Liver (tissue), 2 donors: Measurements from ENCODE around the gene RECK.

Experiments
- TF ChIP-seq, protein P1 (sequence below): fragments of 150-350 bp; IDR thresholded peaks from 2 replicates; pipeline ENCODE4 v1.5.1; 2017; ENCODE audit warnings: improper control_type of control experiment, low read depth, low read length; ENCODE audit not compliant: missing input control
- TF ChIP-seq, protein P2 (sequence below): IDR thresholded peaks from 2 replicates; pipeline ENCODE4 v1.6.1; 2016; ENCODE audit warnings: antibody characterized with exemption
- donor health status: healthy.

DNA sequence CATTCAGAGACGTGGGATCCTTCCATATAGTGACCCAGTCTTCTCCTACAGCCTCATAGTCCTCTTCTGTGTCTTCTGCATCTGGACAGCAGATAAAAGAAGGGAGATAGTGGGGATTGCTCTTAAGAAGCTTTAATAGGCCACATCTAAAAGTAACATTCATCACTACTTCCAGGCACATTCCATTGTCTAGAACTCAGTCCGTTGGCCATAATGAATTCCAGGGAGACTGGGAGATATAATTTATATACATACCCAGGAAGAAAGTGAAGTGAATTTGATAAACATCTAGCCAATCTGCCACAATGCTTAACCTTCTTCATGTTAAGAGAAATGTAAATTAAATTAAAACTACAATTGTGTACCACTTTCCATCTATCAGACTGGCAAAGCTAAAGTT lies 77.3 kb downstream of the RECK start:
- TF ChIP-seq, protein P1, sequence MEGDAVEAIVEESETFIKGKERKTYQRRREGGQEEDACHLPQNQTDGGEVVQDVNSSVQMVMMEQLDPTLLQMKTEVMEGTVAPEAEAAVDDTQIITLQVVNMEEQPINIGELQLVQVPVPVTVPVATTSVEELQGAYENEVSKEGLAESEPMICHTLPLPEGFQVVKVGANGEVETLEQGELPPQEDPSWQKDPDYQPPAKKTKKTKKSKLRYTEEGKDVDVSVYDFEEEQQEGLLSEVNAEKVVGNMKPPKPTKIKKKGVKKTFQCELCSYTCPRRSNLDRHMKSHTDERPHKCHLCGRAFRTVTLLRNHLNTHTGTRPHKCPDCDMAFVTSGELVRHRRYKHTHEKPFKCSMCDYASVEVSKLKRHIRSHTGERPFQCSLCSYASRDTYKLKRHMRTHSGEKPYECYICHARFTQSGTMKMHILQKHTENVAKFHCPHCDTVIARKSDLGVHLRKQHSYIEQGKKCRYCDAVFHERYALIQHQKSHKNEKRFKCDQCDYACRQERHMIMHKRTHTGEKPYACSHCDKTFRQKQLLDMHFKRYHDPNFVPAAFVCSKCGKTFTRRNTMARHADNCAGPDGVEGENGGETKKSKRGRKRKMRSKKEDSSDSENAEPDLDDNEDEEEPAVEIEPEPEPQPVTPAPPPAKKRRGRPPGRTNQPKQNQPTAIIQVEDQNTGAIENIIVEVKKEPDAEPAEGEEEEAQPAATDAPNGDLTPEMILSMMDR = no peak
- TF ChIP-seq, protein P2, sequence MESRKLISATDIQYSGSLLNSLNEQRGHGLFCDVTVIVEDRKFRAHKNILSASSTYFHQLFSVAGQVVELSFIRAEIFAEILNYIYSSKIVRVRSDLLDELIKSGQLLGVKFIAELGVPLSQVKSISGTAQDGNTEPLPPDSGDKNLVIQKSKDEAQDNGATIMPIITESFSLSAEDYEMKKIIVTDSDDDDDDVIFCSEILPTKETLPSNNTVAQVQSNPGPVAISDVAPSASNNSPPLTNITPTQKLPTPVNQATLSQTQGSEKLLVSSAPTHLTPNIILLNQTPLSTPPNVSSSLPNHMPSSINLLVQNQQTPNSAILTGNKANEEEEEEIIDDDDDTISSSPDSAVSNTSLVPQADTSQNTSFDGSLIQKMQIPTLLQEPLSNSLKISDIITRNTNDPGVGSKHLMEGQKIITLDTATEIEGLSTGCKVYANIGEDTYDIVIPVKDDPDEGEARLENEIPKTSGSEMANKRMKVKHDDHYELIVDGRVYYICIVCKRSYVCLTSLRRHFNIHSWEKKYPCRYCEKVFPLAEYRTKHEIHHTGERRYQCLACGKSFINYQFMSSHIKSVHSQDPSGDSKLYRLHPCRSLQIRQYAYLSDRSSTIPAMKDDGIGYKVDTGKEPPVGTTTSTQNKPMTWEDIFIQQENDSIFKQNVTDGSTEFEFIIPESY = no peak
